Activated CD8-positive, alpha-beta memory T cell treated with anti-CD3 and anti-CD28 coated beads, Interleukin-2, amount 10 ng/mL, durations not matched to agents 7 days and 5 days (primary cell): ENCODE results near the gene MICAL3. TPM values are rescaled to one million over a fixed set of nuclear protein-coding genes. Genes with fewer than 3 reads are reported as not detected.

Source experiments
- ATAC-seq: fragments of 150-1000 bp; cut with Tn5 transposase; one replicate; pipeline ENCODE4 v1.10.0; 2021; ENCODE audit warnings: moderate library complexity
- CTCF ChIA-PET: fragments of 350-600 bp; sonication (Branson Sonifier 250); formaldehyde crosslinking; loops from one replicate; lab custom pipeline; 2021; ENCODE audit warnings: antibody characterized with exemption; lab: Charles Lee
- DNase-seq: peaks from one replicate; pipeline ENCODE4 v3.0.0-alpha.2; 2020
- H3K27ac Mint-ChIP-seq: one replicate; pipeline ENCODE4 v1.8.0; 2021; ENCODE audit warnings: mild to moderate bottlenecking, mixed read lengths
- H3K27me3 Mint-ChIP-seq: one replicate; pipeline ENCODE4 v1.8.0; 2021; ENCODE audit warnings: mixed read lengths
- H3K36me3 Mint-ChIP-seq: one replicate; pipeline ENCODE4 v1.8.0; 2021; ENCODE audit warnings: mild to moderate bottlenecking, mixed read lengths
- H3K4me1 Mint-ChIP-seq: one replicate; pipeline ENCODE4 v1.8.0; 2021; ENCODE audit warnings: mixed read lengths
- H3K4me3 Mint-ChIP-seq: one replicate; pipeline ENCODE4 v1.8.0; 2021; ENCODE audit warnings: mild to moderate bottlenecking, moderate library complexity, mixed read lengths
- H3K9me3 Mint-ChIP-seq: one replicate; pipeline ENCODE4 v1.8.0; 2022; ENCODE audit warnings: low read depth, mixed read lengths
- total RNA-seq, 2 experiments: library from RNA; stranded (reverse); gene quantifications; one replicate each; pipeline ENCODE4 v1.2.3, GENCODE V29; 2021

The MICAL3 gene
- total RNA-seq, 2 experiments from 2014 or later = 38.8 to 41.7 TPM

DNA sequence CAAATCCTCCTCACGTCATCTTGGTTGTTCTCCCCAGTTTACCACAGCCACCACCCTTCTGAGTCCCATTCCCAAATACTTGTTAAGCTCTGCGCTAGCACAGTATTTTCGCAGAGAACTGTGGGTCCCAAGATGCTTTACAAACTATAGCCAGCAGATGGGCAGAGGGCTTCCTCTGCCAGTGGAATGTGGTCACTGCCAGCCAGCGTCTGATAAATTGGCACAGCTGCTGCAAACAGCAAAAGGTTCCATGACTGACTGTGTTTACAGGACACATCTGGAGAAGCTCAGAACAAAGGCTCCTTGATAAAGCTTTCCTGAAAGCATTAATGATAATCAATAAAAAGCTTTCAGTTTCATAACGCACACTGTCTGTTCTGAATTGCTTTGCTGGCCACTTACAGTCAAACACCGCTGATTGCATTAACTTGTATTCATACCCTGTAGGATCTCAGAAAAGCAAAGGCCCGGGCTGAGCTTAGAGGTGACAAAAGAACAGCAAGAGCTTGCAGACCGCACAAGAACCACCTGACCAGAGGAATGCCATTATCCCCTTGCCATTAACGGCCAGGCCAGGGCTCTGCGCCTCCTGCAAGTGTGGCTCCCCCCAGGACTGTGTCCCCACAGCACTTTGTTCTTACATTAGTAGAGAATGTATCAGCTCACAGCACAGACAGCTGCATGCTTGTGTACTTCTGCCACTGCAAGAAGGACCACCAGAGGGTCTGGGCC, 120.6 kb downstream of the MICAL3 start:
- CTCF ChIA-PET = no interaction called here
- H3K27ac Mint-ChIP-seq = no peak overlapping the region

DNA sequence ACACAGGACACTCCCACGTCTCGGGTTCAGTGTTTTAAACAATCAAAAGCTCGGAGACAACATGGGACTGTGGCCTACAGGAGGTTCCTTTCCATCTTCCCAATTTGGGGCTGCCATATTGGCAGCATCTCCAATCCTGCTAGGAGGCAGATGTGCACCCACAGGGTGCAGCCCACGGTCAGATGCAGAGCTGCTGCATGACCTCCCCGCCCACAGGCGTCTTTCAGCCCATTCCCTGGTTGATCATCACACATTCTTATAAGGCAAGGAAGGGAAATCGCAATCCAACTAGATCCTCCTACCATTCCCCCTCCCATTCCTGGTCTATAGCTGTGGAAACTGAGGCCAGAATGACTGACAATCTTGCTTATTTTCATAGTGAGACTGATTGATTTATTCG, 121.4 kb downstream of the MICAL3 start:
- no peak for ATAC-seq
- no peak overlapping the region for H3K4me3 Mint-ChIP-seq
- no peaks in the 10 kb centered on the region for H3K4me1 Mint-ChIP-seq
- peaks cover 1% of the 10 kb centered on the region for H3K36me3 Mint-ChIP-seq
- no peaks in the 10 kb centered on the region for H3K27me3 Mint-ChIP-seq
- no peak overlapping the region for H3K27ac Mint-ChIP-seq
- no peak for DNase-seq
- no peaks in the 10 kb centered on the region for H3K9me3 Mint-ChIP-seq
- CTCF ChIA-PET = no interaction called here

More for the DNA sequence above, 120.6 kb downstream of the MICAL3 start:
- Mint-ChIP-seq H3K27me3 (no peaks in the 10 kb centered on the region), H3K4me1 (no peaks in the 10 kb centered on the region), H3K9me3 (no peaks in the 10 kb centered on the region), H3K36me3 (peaks cover 1% of the 10 kb centered on the region), H3K4me3 (no peak overlapping the region)
- DNase-seq (no peak), ATAC-seq (no peak)

DNA sequence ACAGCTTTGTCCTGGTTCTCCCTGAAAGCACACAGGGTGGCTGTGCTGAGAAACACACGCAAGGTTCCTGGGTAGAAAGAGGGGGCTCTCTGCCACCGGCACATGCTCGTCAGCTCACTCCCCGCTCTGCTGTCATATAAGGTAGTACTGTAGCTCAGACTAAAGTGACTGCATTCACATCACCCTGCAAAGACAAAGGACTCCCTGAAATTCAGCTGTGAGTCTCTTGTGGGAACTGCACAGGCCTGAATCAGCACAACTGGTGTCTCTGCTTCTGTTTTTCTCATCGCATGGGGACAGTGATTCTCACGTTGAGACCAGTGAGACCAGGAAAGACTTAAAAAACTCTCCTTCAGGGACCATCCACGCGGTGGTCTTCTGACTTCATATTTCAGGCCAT, 126.0 kb downstream of the MICAL3 start:
- ATAC-seq (no peak), DNase-seq (no peak)
- Mint-ChIP-seq H3K4me1 (no peaks in the 10 kb centered on the region), H3K36me3 (peaks cover 5% of the 10 kb centered on the region), H3K27ac (no peak overlapping the region), H3K4me3 (no peak overlapping the region), H3K27me3 (no peaks in the 10 kb centered on the region), H3K9me3 (no peaks in the 10 kb centered on the region)
- CTCF ChIA-PET = no interaction called here

GRCh38 chr22:17897858-17898257, 126.5 kb downstream of the MICAL3 start:
- CTCF ChIA-PET = no interaction called here
- ATAC-seq (no peak), DNase-seq (no peak)
- Mint-ChIP-seq H3K9me3 (no peaks in the 10 kb centered on the region), H3K4me3 (no peak overlapping the region), H3K27ac (no peak overlapping the region), H3K36me3 (peaks cover 6% of the 10 kb centered on the region), H3K4me1 (no peaks in the 10 kb centered on the region), H3K27me3 (no peaks in the 10 kb centered on the region)

- CTCF ChIA-PET = no interaction called here
- Mint-ChIP-seq H3K36me3 (peaks cover 6% of the 10 kb centered on the region), H3K27me3 (no peaks in the 10 kb centered on the region), H3K4me1 (no peaks in the 10 kb centered on the region), H3K9me3 (no peaks in the 10 kb centered on the region), H3K4me3 (no peak overlapping the region), H3K27ac (no peak overlapping the region)
- ATAC-seq = no peak
- DNase-seq = no peak
Observed at GRCh38 chr22:17897426-17897825, 126.9 kb downstream of the MICAL3 start.

DNA sequence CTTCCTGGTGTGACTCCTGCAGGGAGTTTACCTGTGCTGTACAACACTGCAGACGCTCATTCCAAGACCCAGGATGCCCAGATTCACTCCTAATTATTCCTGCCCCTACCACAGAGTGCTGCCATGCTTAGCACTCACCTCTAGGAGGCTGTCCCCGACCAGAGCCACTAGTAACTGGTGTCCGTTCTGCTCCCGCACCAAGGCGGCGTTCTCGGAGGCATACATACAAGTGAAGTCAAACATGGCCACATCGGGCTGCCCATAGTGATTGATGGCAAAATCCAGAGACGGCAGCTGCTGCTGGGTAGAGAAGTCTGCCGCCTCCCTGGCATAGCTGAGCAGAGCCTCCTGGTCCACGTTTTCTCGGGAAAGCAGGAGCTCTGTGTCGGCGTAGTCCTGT, 127.8 kb downstream of the MICAL3 start:
- H3K36me3 Mint-ChIP-seq = peaks cover 6% of the 10 kb centered on the region
- CTCF ChIA-PET = no interaction called here
- H3K27me3 Mint-ChIP-seq = no peaks in the 10 kb centered on the region
- H3K27ac Mint-ChIP-seq = no peak overlapping the region
- H3K4me3 Mint-ChIP-seq = no peak overlapping the region
- ATAC-seq (no peak), DNase-seq (no peak)
- no peaks in the 10 kb centered on the region for H3K4me1 Mint-ChIP-seq
- no peaks in the 10 kb centered on the region for H3K9me3 Mint-ChIP-seq

DNA sequence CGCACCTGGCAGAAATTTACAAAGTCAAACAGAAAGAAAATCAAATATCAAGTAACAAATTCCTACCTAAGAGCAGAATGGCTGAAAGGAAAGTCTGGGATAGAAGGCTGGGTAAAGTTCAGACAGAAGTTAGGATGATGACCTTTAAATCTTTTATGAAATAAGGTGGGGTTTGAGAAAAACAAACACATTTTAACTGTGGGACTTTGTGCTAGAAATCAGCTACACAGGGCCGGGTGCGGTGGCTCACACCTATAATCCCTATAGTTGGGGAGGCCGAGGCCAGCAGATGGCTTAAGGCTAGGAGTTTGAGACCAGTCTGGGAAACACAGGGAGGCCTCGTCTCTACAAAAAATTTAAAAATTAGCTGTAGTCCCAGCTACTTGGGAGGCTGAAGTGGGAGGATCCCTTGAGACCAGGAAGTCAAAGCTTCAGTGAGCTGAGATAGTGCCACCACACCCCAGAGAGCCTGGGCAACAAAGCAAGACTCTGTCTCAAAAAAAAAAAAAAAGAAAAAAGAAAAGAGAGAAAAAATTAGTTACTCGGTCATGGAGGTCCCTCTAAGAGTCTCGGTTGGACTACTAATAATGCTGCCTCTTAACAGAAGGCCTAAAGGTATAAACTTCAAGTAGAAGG, 130.3 kb downstream of the MICAL3 start:
- Mint-ChIP-seq H3K36me3 (peaks cover 5% of the 10 kb centered on the region), H3K27me3 (no peaks in the 10 kb centered on the region), H3K9me3 (no peaks in the 10 kb centered on the region), H3K27ac (no peak overlapping the region), H3K4me3 (no peak overlapping the region), H3K4me1 (no peaks in the 10 kb centered on the region)
- ATAC-seq (no peak), DNase-seq (no peak)
- CTCF ChIA-PET = no interaction called here

- Mint-ChIP-seq H3K27me3 (no peaks in the 10 kb centered on the region), H3K9me3 (no peaks in the 10 kb centered on the region), H3K4me3 (no peak overlapping the region), H3K27ac (no peak overlapping the region), H3K36me3 (peaks cover 7% of the 10 kb centered on the region), H3K4me1 (no peaks in the 10 kb centered on the region)
- no peak for ATAC-seq
- no peak for DNase-seq
- CTCF ChIA-PET = interaction anchor here (1.0 to 1.9 kb wide), 2 partner anchors 62 to 184 kb away, joined by 4 to 6 read pairs; no protein-coding TSS in a partner anchor
Observed at GRCh38 chr22:17892376-17892775, 132.0 kb downstream of the MICAL3 start.

DNA sequence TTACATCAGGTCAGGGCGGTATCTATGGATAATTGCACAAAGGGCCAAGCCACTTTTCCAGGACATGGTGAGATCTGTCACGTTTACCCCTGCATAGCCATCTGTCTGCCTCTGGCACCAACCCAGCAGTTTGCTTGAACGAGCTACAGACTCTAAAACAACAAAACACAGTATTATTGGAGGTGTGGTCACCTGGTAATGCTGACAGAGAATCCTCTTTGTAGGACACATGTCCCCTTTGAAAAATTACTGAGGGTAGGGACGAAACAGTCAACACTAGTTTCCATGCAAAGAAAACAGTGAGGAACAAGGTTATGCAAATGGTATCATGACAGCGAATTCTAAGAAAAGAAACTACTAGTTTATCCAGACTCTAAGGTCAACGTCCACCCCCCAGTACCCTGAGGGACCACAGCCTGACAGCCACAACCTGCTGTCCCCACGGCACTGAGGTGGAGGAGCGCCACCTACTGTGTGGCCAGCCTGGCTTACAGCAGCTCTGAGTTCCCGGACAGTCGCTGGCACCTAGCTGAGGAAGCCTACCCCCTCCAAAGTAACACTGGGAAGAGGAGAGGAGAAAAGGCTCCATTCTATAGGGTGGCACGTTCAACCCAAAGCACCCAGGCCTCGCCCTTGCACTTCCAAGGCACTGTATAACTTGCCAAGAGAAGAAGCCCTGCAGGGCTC, 132.7 kb downstream of the MICAL3 start:
- DNase-seq = no peak
- no peaks in the 10 kb centered on the region for H3K9me3 Mint-ChIP-seq
- no peak for ATAC-seq
- no peak overlapping the region for H3K27ac Mint-ChIP-seq
- H3K27me3 Mint-ChIP-seq = no peaks in the 10 kb centered on the region
- H3K4me3 Mint-ChIP-seq = no peak overlapping the region
- CTCF ChIA-PET = interaction anchor here (1.0 to 1.9 kb wide), 2 partner anchors 62 to 184 kb away, joined by 4 to 6 read pairs; no protein-coding TSS in a partner anchor
- H3K4me1 Mint-ChIP-seq = no peaks in the 10 kb centered on the region
- H3K36me3 Mint-ChIP-seq = peaks cover 7% of the 10 kb centered on the region

DNA sequence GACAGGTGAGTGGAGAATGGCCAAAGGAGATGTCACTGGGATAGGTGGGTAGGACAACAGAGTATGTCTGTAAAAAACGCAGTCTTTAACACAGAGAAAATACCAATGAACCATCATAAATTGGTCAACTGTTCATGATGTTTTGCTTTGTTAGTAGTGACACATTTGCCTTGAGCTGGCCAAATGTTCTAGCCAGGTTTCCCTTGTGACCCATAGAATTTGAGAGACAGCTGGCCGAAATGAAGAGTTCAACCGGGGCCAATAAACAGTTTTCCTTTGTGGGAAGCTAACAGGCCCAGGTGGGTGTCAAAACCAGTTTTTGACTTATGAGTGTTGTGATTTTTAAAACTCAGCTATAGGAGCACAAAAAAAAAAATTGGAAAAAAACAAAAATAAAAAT, 133.5 kb downstream of the MICAL3 start:
- no peaks in the 10 kb centered on the region for H3K4me1 Mint-ChIP-seq
- no peak overlapping the region for H3K27ac Mint-ChIP-seq
- H3K36me3 Mint-ChIP-seq = peaks cover 7% of the 10 kb centered on the region
- no peak overlapping the region for H3K4me3 Mint-ChIP-seq
- H3K9me3 Mint-ChIP-seq = no peaks in the 10 kb centered on the region
- CTCF ChIA-PET = interaction anchor here (1.0 to 1.9 kb wide), 3 partner anchors 61 to 185 kb away, joined by 3 to 6 read pairs (median 3); no protein-coding TSS in a partner anchor
- DNase-seq (no peak), ATAC-seq (no peak)
- H3K27me3 Mint-ChIP-seq = no peaks in the 10 kb centered on the region

DNA sequence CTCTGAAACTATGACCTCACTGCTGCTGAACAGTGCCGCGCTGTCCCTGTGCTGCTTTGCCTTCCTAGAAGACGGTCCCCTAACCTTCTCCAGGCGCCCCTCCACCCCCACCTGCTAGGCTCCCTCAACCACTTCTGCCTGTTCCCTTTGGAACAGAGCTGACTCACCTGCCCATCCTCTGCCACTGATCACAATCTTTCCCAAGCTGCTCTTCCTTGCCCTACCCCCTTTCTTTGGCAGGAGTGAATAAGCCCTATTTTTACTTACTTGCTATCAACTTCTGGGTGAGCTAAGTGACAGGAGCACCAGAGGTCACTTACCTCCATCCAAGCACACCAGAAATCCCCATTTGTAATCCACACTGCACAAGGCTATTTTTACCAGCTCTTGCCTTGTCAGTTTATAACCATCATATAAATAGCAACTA, 134.1 kb downstream of the MICAL3 start:
- DNase-seq = no peak
- CTCF ChIA-PET = interaction anchor here (1.0 to 1.1 kb wide), 2 partner anchors 60 to 105 kb away, joined by 3 read pairs; no protein-coding TSS in a partner anchor
- no peak for ATAC-seq
- no peaks in the 10 kb centered on the region for H3K27me3 Mint-ChIP-seq
- H3K4me1 Mint-ChIP-seq = no peaks in the 10 kb centered on the region
- no peaks in the 10 kb centered on the region for H3K9me3 Mint-ChIP-seq
- no peak overlapping the region for H3K27ac Mint-ChIP-seq
- peaks cover 8% of the 10 kb centered on the region for H3K36me3 Mint-ChIP-seq
- no peak overlapping the region for H3K4me3 Mint-ChIP-seq

- H3K4me3 Mint-ChIP-seq = no peak overlapping the region
- peaks cover 6% of the 10 kb centered on the region for H3K36me3 Mint-ChIP-seq
- H3K9me3 Mint-ChIP-seq = no peaks in the 10 kb centered on the region
- no peak overlapping the region for H3K27ac Mint-ChIP-seq
- CTCF ChIA-PET = interaction anchor here (0.7 to 1.2 kb wide), 2 partner anchors 18 to 58 kb away, joined by 3 read pairs; no protein-coding TSS in a partner anchor
- H3K4me1 Mint-ChIP-seq = no peaks in the 10 kb centered on the region
- H3K27me3 Mint-ChIP-seq = no peaks in the 10 kb centered on the region
- no peak for ATAC-seq
- DNase-seq = no peak
Observed at GRCh38 chr22:17888855-17889254, 135.5 kb downstream of the MICAL3 start.

DNA sequence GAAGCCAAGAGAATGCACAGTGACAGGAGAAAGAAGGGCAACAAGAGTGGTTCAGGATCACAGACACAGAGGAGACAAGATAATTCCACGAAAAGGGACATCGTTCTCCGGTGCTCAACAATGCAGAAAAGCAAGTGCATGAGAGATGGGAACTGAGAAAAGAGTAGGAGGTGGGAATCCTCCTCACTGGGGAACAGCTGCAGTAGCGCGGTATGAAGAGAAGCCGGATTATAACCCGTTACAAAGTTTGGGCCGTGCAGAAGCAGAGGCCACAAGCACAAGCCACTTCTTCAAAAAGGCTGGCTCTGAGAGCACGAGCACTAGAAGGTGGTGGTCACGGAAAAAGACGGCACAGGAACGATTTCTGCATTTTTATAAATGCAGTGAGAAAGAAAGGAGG, 135.9 kb downstream of the MICAL3 start:
- no peak for ATAC-seq
- Mint-ChIP-seq H3K27me3 (no peaks in the 10 kb centered on the region), H3K9me3 (no peaks in the 10 kb centered on the region), H3K27ac (no peak overlapping the region), H3K4me1 (no peaks in the 10 kb centered on the region), H3K36me3 (peaks cover 6% of the 10 kb centered on the region), H3K4me3 (no peak overlapping the region)
- CTCF ChIA-PET = interaction anchor here (1.2 to 1.8 kb wide), 2 partner anchors 18 to 58 kb away, joined by 3 to 5 read pairs; no protein-coding TSS in a partner anchor
- DNase-seq = no peak
